HCT116 (cell line): ENCODE data around the gene TSPEAR.

Experiments used
- CEBPB ChIP-seq: IDR thresholded peaks from 2 replicates; pipeline ENCODE4 v1.6.1; 2012; ENCODE audit warnings: low read depth
- EGR1 ChIP-seq: IDR thresholded peaks from 2 replicates; pipeline ENCODE4 v1.6.1; 2012; ENCODE audit warnings: low read depth
- ELF1 ChIP-seq: IDR thresholded peaks from 2 replicates; pipeline ENCODE4 v1.6.1; 2012; ENCODE audit warnings: low read depth, borderline replicate concordance
- EZH2phosphoT487 ChIP-seq: fragments of 200-600 bp; IDR thresholded peaks from 2 replicates; pipeline ENCODE4 v1.6.1; 2018; ENCODE audit warnings: antibody characterized with exemption, borderline replicate concordance
- JUND ChIP-seq: IDR thresholded peaks from 2 replicates; pipeline ENCODE4 v1.6.1; 2012
- POLR2A ChIP-seq: IDR thresholded peaks from 2 replicates; pipeline ENCODE4 v1.7.0; 2011; ENCODE audit warnings: borderline replicate concordance; ENCODE audit not compliant: insufficient read depth, insufficient read length; ENCODE audit errors: extremely low read depth
- POLR2AphosphoS5 ChIP-seq: IDR thresholded peaks from 2 replicates; pipeline ENCODE4 v1.6.1; 2011; ENCODE audit warnings: mild to moderate bottlenecking, low read depth, low read length, moderate library complexity
- RAD21 ChIP-seq: IDR thresholded peaks from 2 replicates; pipeline ENCODE4 v1.6.1; 2012; ENCODE audit warnings: low read depth, mild to moderate bottlenecking
- SIN3A ChIP-seq: IDR thresholded peaks from 2 replicates; pipeline ENCODE4 v1.6.1; 2012; ENCODE audit warnings: low read depth
- TCF7L2 ChIP-seq: IDR thresholded peaks from 2 replicates; pipeline ENCODE4 v1.7.0; 2011; ENCODE audit warnings: borderline replicate concordance, inconsistent platforms; ENCODE audit not compliant: insufficient read depth, insufficient read length; ENCODE audit errors: extremely low read depth
- ZNF274 ChIP-seq: fragments of 200-500 bp; sonication (Bioruptor generic); IDR thresholded peaks from 2 replicates; pipeline ENCODE4 v1.6.1; 2014; ENCODE audit warnings: mild to moderate bottlenecking, low read depth, low read length, inconsistent platforms
- TF ChIP-seq, protein P1 (sequence below), 3 experiments: fragments of 200-600 bp in 1 of 3; sonication (generic) in 1 of 3; IDR thresholded peaks in 2 of 3; conservative IDR thresholded peaks in 1 of 3; 2 replicates each; pipeline ENCODE4 v1.5.1; 2012 to 2017; ENCODE audit warnings: low read depth in 2 of 3, low read length in 2 of 3, antibody characterized with exemption in 1 of 3, borderline replicate concordance in 1 of 3, control low read depth in 1 of 3, mild to moderate bottlenecking in 1 of 3, mixed read lengths in 1 of 3, mixed run types in 1 of 3, moderate library complexity in 1 of 3; ENCODE audit not compliant: insufficient read depth in 1 of 3
- TF ChIP-seq, protein P2 (sequence below): IDR thresholded peaks from 2 replicates; pipeline ENCODE4 v1.6.1; 2012

DNA sequence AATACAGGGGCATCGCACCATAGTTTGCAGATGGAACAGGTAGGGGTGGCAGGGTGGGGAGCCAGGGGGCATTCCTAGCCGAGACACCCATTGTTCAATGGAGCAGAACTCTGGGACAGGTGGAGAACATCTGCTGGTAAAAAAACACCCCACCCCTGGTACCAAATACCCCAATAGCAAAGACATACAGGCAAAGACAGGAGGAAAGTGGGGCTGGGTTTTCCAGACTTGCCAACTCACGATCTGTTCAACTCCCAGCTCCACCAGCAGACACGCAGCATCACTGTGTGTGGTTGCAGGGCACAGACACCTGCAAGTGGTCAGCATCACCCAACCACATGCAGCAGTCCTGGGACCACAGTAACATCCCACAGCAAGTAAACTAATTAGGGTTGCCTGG lies 99.8 kb downstream of the TSPEAR start:
- no peak for TF ChIP-seq ZNF274
- TF ChIP-seq, protein P1, sequence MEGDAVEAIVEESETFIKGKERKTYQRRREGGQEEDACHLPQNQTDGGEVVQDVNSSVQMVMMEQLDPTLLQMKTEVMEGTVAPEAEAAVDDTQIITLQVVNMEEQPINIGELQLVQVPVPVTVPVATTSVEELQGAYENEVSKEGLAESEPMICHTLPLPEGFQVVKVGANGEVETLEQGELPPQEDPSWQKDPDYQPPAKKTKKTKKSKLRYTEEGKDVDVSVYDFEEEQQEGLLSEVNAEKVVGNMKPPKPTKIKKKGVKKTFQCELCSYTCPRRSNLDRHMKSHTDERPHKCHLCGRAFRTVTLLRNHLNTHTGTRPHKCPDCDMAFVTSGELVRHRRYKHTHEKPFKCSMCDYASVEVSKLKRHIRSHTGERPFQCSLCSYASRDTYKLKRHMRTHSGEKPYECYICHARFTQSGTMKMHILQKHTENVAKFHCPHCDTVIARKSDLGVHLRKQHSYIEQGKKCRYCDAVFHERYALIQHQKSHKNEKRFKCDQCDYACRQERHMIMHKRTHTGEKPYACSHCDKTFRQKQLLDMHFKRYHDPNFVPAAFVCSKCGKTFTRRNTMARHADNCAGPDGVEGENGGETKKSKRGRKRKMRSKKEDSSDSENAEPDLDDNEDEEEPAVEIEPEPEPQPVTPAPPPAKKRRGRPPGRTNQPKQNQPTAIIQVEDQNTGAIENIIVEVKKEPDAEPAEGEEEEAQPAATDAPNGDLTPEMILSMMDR (IDR thresholded peaks at IDR 0.05 in 2 of 3, conservative IDR thresholded peaks at IDR 0.05 in 1 of 3; ENCODE audit: borderline replicate concordance in 1 of 3, insufficient read depth in 1 of 3, low read depth in 2 of 3, low read length in 2 of 3): no peak
- no peak for TF ChIP-seq ELF1
- TF ChIP-seq EZH2phosphoT487: no peak
- no peak for TF ChIP-seq POLR2AphosphoS5
- TF ChIP-seq RAD21: no peak
- no peak for TF ChIP-seq SIN3A
- TF ChIP-seq TCF7L2: no peak
- TF ChIP-seq, protein P2, sequence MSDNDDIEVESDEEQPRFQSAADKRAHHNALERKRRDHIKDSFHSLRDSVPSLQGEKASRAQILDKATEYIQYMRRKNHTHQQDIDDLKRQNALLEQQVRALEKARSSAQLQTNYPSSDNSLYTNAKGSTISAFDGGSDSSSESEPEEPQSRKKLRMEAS: no peak
- TF ChIP-seq JUND: no peak
- no peak for TF ChIP-seq POLR2A
- no peak for TF ChIP-seq CEBPB
- no peak for TF ChIP-seq EGR1
